Lower lobe of right lung (tissue), 2 donors: Measurements from ENCODE around the gene PPP2R3B. TPM values are rescaled to one million over a fixed set of nuclear protein-coding genes. Genes with fewer than 3 reads are reported as not detected.

Experiments
- ATAC-seq, 2 donors: fragments of 200-7000 bp; cut with Tn5 transposase; one replicate each; pipeline ENCODE4 v1.9.1; 2020 to 2022; ENCODE audit warnings: mild to moderate bottlenecking in 2 of 2, moderate library complexity in 2 of 2
- DNase-seq: peaks from one replicate; pipeline ENCODE4 v3.0.0-alpha.2; 2020
- H3K27ac ChIP-seq: fragments of 200-600 bp; one replicate; pipeline ENCODE4 v1.8.0; 2022
- H3K27me3 ChIP-seq: fragments of 200-600 bp; one replicate; pipeline ENCODE4 v1.8.0; 2022; ENCODE audit warnings: low read depth
- H3K36me3 ChIP-seq: fragments of 200-600 bp; one replicate; pipeline ENCODE4 v1.8.0; 2022; ENCODE audit warnings: mild to moderate bottlenecking
- H3K4me1 ChIP-seq: fragments of 200-600 bp; one replicate; pipeline ENCODE4 v1.8.0; 2022
- H3K4me3 ChIP-seq: fragments of 200-600 bp; one replicate; pipeline ENCODE4 v1.8.0; 2022; ENCODE audit warnings: mild to moderate bottlenecking
- H3K9me3 ChIP-seq: fragments of 200-600 bp; one replicate; pipeline ENCODE4 v1.8.0; 2022
- CTCF ChIP-seq: fragments of 200-600 bp; IDR thresholded peaks from one replicate; pipeline ENCODE4 v1.8.0; 2022; ENCODE audit warnings: antibody characterized with exemption, mild to moderate bottlenecking
- intact Hi-C: fragments of 100-400 bp; cut with DNase I; formaldehyde crosslinking; loops from one replicate; pipeline ENCODE4 v1.11.0; 2022
- total RNA-seq: library from RNA; stranded (reverse); fragmentation: NEBNext Ultra II Directional; extraction: Animal tissue kit (Norgen Biotek cat#: 25700); gene quantifications from one replicate; pipeline ENCODE4 v1.2.1, GENCODE V29; 2021
- donor health status: DM: no; HTN: yes; CAD: no; lungs with severe emphysema.

Gene PPP2R3B
- total RNA-seq, 1 donor from 2014 or later: 11.2 TPM

- no peak overlapping the region for H3K4me3 ChIP-seq
- intact Hi-C loops: no loop called here
- ATAC-seq (no peak), DNase-seq (no peak)
- no peaks in the 10 kb centered on the region for H3K36me3 ChIP-seq
- H3K27ac ChIP-seq: no peak overlapping the region
- no peaks in the 10 kb centered on the region for H3K27me3 ChIP-seq
- H3K4me1 ChIP-seq: no peaks in the 10 kb centered on the region
- no peaks in the 10 kb centered on the region for H3K9me3 ChIP-seq
- TF ChIP-seq CTCF: no peak
Observed at GRCh38 chrX:400258-400657, 13.6 kb upstream of the PPP2R3B start.

GRCh38 chrX:397575-397974 is 10.9 kb upstream of the PPP2R3B start:
- no peak for TF ChIP-seq CTCF
- H3K36me3 ChIP-seq: no peaks in the 10 kb centered on the region
- intact Hi-C loops: no loop called here
- no peaks in the 10 kb centered on the region for H3K27me3 ChIP-seq
- H3K27ac ChIP-seq: no peak overlapping the region
- no peak overlapping the region for H3K4me3 ChIP-seq
- ATAC-seq: peak in 1 of 2 donors; percentile 11
- H3K9me3 ChIP-seq: no peaks in the 10 kb centered on the region
- DNase-seq: no peak
- H3K4me1 ChIP-seq: no peaks in the 10 kb centered on the region

- Histone ChIP-seq H3K27ac (no peak overlapping the region), H3K4me3 (no peak overlapping the region), H3K27me3 (no peaks in the 10 kb centered on the region), H3K9me3 (no peaks in the 10 kb centered on the region), H3K4me1 (no peaks in the 10 kb centered on the region), H3K36me3 (no peaks in the 10 kb centered on the region)
- ATAC-seq: no peak
- intact Hi-C loops: no loop called here
- no peak for DNase-seq
- no peak for TF ChIP-seq CTCF
Observed at GRCh38 chrX:394830-395229, 8.1 kb upstream of the PPP2R3B start.

GRCh38 chrX:392575-392846 is 5.8 kb upstream of the PPP2R3B start:
- Histone ChIP-seq H3K4me3 (no peak overlapping the region), H3K36me3 (no peaks in the 10 kb centered on the region), H3K27me3 (no peaks in the 10 kb centered on the region), H3K27ac (no peak overlapping the region), H3K4me1 (no peaks in the 10 kb centered on the region), H3K9me3 (no peaks in the 10 kb centered on the region)
- DNase-seq (no peak), ATAC-seq (no peak)
- TF ChIP-seq CTCF: no peak
- intact Hi-C loops: no loop called here

GRCh38 chrX:391717-392574 is 5.2 kb upstream of the PPP2R3B start:
- H3K27ac ChIP-seq: no peak overlapping the region
- ATAC-seq (no peak), DNase-seq (no peak)
- intact Hi-C loops: no loop called here
- H3K4me1 ChIP-seq: no peaks in the 10 kb centered on the region
- H3K4me3 ChIP-seq: no peak overlapping the region
- H3K27me3 ChIP-seq: no peaks in the 10 kb centered on the region
- no peaks in the 10 kb centered on the region for H3K9me3 ChIP-seq
- no peak for TF ChIP-seq CTCF
- H3K36me3 ChIP-seq: no peaks in the 10 kb centered on the region
